Thymus (tissue), 11 donors: ENCODE measurements around the gene S1PR5. TPM values are rescaled to one million over a fixed set of nuclear protein-coding genes. Genes with fewer than 3 reads are reported as not detected.

Experiments
- DNase-seq, 9 donors: peaks; one replicate each; pipeline ENCODE4 v3.0.0-alpha.2; 2013; ENCODE audit warnings: low spot score in 9 of 9, low read depth in 6 of 9, missing footprints in 1 of 9
- H3K27ac ChIP-seq, 2 donors: one replicate each; pipeline ENCODE4 v1.5.1; 2013; ENCODE audit warnings: control low read depth in 1 of 2, low read depth in 1 of 2, low read length in 1 of 2, mild to moderate bottlenecking in 1 of 2, moderate library complexity in 1 of 2
- H3K27me3 ChIP-seq, 2 donors: one replicate each; pipeline ENCODE4 v1.5.1; 2013; ENCODE audit warnings: low read length in 1 of 2; ENCODE audit not compliant: control insufficient read depth in 2 of 2, insufficient read depth in 1 of 2
- H3K36me3 ChIP-seq, 2 donors: one replicate each; pipeline ENCODE4 v1.5.1; 2013; ENCODE audit warnings: low read length in 1 of 2, mild to moderate bottlenecking in 1 of 2, moderate library complexity in 1 of 2; ENCODE audit not compliant: control insufficient read depth in 2 of 2, insufficient read depth in 2 of 2
- H3K4me1 ChIP-seq, 2 donors: one replicate each; pipeline ENCODE4 v1.5.1; 2013; ENCODE audit warnings: low read length in 2 of 2; ENCODE audit not compliant: control insufficient read depth in 2 of 2, insufficient read depth in 2 of 2
- H3K4me3 ChIP-seq, 2 donors: one replicate each; pipeline ENCODE4 v1.5.1; 2013; ENCODE audit warnings: low read length in 2 of 2, control low read depth in 1 of 2, mild to moderate bottlenecking in 1 of 2
- H3K9me3 ChIP-seq, 2 donors: one replicate each; pipeline ENCODE4 v1.5.1; 2013; ENCODE audit warnings: low read length in 1 of 2, mild to moderate bottlenecking in 1 of 2; ENCODE audit not compliant: control insufficient read depth in 2 of 2, insufficient read depth in 1 of 2
- WGBS: extraction: QIAGEN DNeasy Blood & Tissue Kit; methylation state at CpG from one replicate; pipeline ENCODE4 v1.1.7; 2013; 5-methylcytosine and 5-hydroxymethylcytosine counted together
- polyA plus RNA-seq: library from polyadenylated mRNA; stranded (reverse); fragments of 200-250 nt; gene quantifications from one replicate; pipeline ENCODE4 v1.2.3, GENCODE V29; 2013
- total RNA-seq: library from RNA; stranded (reverse); fragments of 120-200 nt; gene quantifications from one replicate; pipeline ENCODE4 v1.2.4, GENCODE V29; 2013
- donor health status: healthy.

S1PR5 gene
- total and polyA plus RNA-seq, 2 donors: 0.61 to 4.2 TPM

DNA sequence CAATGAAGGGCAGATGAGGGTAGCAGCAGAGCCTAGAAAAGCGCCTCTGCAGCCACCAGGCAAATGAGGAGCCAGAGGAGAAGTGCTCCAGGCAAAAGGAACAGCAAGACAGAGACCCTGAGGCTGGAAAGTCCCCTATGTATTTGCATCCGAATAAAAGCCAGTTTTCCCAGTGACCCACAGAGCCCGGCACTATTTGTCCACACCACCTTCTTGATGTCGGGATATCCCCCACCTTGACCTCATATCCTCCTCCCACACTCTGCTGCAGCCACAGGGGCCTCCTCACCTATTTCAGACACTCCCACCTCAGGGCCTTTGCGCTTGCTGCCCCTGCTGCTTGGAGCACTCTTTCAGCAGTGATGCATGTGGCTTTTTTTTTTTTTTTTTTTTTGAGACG lies 33.1 kb upstream of the S1PR5 start:
- peaks cover 77 to 88% of the 10 kb centered on the region in 2 donors for H3K36me3 ChIP-seq
- no peak overlapping the region for H3K27ac ChIP-seq
- H3K4me1 ChIP-seq: peaks cover 35 to 51% of the 10 kb centered on the region in 2 donors
- H3K4me3 ChIP-seq: no peak overlapping the region
- WGBS: 97% methylated on average over 5 of the region's 6 CpGs
- no peak for DNase-seq
- no peaks in the 10 kb centered on the region for H3K27me3 ChIP-seq
- H3K9me3 ChIP-seq: peaks cover 0 to 21% of the 10 kb centered on the region in 2 donors

DNA sequence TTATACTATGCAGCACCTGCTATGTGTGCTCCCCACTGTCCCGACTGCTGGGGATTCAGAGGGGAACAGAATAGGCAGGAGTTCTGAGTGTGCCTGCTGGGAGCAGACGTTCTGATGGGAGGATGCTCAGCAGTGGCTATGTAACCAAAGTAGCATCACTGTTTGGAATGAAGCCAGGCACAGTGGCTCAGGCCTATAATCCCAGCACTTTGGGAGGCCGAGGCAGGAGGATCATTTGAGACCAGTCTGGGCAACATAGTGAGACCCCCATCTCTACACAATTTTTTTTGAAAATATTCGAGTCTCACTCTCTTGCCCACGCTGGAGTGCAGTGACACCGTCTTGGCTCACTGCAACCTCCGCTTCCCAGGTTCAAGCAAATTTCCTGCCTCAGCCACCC lies 32.5 kb upstream of the S1PR5 start:
- peaks cover 0 to 23% of the 10 kb centered on the region in 2 donors for H3K9me3 ChIP-seq
- DNase-seq: no peak
- 97% methylated on average over 7 of the region's 7 CpGs for WGBS
- H3K36me3 ChIP-seq: peaks cover 71 to 85% of the 10 kb centered on the region in 2 donors
- H3K27ac ChIP-seq: no peak overlapping the region
- H3K27me3 ChIP-seq: no peaks in the 10 kb centered on the region
- peaks cover 34 to 51% of the 10 kb centered on the region in 2 donors for H3K4me1 ChIP-seq
- no peak overlapping the region for H3K4me3 ChIP-seq

DNA sequence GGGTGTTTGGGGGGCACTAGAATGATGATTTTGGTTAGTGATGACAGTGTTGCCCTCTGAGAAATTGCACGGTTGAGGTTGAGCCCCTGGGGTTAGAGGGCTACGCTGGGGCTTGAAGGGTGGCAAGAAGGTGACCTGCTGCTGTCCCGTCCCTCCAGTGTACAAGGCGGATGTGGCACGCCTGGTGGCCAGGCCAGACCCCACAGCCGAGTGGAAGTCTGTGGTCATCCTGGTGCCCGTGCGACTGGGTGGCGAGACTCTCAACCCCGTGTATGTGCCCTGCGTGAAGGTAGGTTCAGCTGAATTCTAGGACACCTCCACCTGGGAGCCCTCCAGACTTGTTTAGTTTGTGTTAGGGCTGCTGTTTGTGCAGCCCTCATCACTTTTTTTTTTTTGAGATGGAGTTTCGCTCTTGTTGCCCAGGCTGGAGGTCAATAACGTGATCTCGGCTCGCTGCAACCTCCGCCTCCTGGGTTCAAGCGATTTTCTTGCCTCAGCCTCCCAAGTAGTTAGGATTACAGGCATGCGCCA lies 31.6 kb upstream of the S1PR5 start:
- Histone ChIP-seq H3K36me3 (peaks cover 66 to 77% of the 10 kb centered on the region in 2 donors), H3K4me3 (no peak overlapping the region), H3K27ac (no peak overlapping the region), H3K27me3 (no peaks in the 10 kb centered on the region), H3K9me3 (peaks cover 0 to 29% of the 10 kb centered on the region in 2 donors), H3K4me1 (peaks cover 30 to 48% of the 10 kb centered on the region in 2 donors)
- DNase-seq: no peak
- WGBS: over 99% methylated on average over 18 of the region's 18 CpGs

DNA sequence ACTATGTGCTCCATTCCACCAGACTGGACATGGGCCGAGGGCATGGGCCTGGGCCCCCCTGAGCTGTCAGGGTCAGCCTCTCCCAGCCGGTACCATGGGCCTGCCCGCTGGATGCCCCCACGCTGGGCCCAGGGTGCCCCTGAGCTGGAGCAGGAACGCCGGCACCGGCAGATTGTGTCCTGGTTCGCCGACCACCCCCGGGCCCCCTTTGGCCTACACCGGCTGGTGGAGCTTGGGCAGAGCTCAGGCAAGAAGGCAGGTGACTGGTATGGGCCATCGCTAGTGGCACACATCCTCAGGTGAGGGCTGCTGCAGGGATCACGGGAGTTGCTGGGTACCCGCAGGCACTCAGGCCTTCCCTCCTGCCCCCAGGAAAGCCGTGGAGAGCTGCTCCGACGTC lies 29.6 kb upstream of the S1PR5 start:
- H3K9me3 ChIP-seq: peaks cover 0 to 14% of the 10 kb centered on the region in 2 donors
- no peak overlapping the region for H3K4me3 ChIP-seq
- H3K27me3 ChIP-seq: no peaks in the 10 kb centered on the region
- DNase-seq: no peak
- 97% methylated on average over 17 of the region's 17 CpGs for WGBS
- H3K36me3 ChIP-seq: peaks cover 52 to 57% of the 10 kb centered on the region in 2 donors
- H3K27ac ChIP-seq: no peak overlapping the region
- peaks cover 15 to 35% of the 10 kb centered on the region in 2 donors for H3K4me1 ChIP-seq

DNA sequence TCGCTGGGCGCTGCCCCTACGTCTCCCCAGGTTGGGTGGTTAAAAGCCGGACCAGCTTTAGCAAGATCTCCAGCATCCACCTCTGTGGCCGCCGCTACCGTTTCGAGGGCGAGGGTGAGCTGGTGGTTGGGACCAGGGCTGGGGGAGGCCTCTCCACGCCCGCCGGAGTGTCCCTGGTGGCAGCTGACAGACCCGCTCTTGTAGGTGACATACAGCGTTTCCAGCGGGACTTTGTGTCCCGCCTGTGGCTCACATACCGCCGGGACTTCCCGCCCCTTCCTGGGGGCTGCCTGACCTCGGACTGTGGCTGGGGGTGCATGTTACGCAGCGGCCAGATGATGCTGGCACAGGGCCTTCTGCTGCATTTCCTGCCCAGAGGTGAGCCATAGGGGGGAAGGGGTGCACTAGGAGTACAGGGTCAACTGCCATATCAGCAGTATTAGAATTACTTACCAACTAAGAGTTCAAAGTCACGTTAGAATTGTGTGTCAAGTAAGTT lies 27.6 kb upstream of the S1PR5 start:
- DNase-seq: peak in 1 of 9 donors; percentile 21

DNA sequence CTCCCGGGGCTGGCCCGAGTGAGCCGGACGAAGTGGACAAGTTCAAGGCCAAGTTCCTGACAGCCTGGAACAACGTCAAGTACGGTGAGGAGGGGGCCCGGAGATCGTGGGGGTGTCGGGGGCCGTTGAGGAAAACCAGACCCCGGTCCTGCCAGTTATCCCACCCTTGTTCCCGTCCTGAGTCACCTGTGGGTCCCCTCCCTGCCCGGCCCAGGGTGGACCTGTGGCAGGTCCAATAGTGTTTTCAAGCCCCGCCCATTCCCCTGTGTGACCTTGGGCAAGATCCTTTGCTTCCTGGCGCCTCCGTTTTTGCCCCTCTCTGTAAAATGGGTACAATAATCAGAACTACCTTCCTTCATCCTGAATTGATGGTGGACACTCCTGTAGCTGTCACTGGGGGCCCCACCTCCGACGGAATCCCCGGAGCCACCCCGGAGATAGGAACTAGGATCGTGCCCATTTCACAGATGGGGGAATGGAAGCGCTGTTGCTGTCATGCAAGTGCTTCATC lies 27.1 kb upstream of the S1PR5 start:
- Histone ChIP-seq H3K4me1 (peaks cover 15 to 30% of the 10 kb centered on the region in 2 donors), H3K9me3 (peaks cover 0 to 12% of the 10 kb centered on the region in 2 donors), H3K27me3 (peaks cover 0 to 9% of the 10 kb centered on the region in 2 donors), H3K27ac (peak overlapping the region; percentile 46 to 90), H3K4me3 (peak overlapping the region; percentile 96 to 99), H3K36me3 (peaks cover 31 to 36% of the 10 kb centered on the region in 2 donors)
- 25% methylated on average over 22 of the region's 22 CpGs for WGBS
- DNase-seq: peak in 2 of 9 donors; percentile 14 to 31

More for the DNA sequence above, 27.6 kb upstream of the S1PR5 start:
- Histone ChIP-seq H3K36me3 (peaks cover 36 to 40% of the 10 kb centered on the region in 2 donors), H3K27ac (peak overlapping the region; percentile 47 to 64), H3K4me1 (peaks cover 15 to 30% of the 10 kb centered on the region in 2 donors), H3K9me3 (peaks cover 0 to 12% of the 10 kb centered on the region in 2 donors), H3K27me3 (peaks cover 0 to 4% of the 10 kb centered on the region in 2 donors), H3K4me3 (peak overlapping the region; percentile 96 to 99)
- 59% methylated on average over 23 of the region's 23 CpGs for WGBS

DNA sequence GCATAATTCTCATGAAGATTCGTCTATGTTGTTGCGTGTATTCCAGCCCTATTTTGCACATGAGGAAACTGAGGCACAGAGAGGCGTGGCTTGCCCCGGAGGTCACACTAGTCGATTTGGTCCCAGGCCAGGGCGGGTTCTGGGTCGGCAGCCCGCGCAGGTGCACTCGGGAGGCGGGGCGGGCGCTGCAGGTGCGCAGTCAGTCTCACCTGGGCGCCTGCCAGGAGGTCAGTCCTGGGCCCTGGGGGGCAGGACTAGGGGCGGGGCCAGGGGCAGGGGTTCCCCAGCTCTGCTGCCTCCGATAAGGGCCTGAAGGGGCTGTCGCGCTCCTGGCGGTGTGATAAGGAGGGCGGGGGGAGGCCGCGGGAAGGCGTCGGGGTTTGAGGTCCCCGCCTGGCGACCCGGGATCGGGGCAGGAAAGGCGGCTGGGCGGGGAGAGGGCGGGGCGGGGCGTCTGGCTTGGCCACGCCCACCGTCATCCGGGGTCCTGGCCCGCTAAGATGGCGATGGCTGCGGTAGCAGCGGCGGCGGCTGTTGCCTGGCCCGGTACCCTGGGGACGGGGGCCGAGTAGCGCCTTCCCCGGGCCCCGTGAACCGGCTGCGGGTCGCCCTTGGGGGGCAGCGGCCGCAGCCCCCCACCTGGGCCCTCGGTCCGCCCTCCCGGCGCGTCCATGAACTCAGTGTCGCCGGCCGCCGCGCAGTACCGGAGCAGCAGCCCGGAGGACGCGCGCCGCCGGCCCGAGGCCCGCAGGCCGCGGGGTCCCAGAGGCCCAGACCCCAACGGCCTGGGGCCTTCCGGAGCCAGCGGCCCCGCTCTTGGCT lies 26.4 kb upstream of the S1PR5 start, which contains the start of gene ATG4D:
ATG4D (plus strand) TSS at position 485 of the 822 bp plus-strand sequence; CDS start at position 672, 187 bp downstream.
- Histone ChIP-seq H3K4me1 (peaks cover 15 to 30% of the 10 kb centered on the region in 2 donors), H3K27ac (peak within 1 kb of the TSS; percentile 47 to 90), H3K27me3 (peaks cover 3 to 14% of the 10 kb centered on the region in 2 donors), H3K9me3 (peaks cover 0 to 12% of the 10 kb centered on the region in 2 donors), H3K36me3 (peaks cover 24 to 29% of the 10 kb centered on the region in 2 donors), H3K4me3 (peak within 1 kb of the TSS; percentile 96 to 99)
- peak in 6 of 9 donors; percentile 61 to 88 (median 74) for DNase-seq
- 2% methylated on average over 79 of the region's 79 CpGs for WGBS

DNA sequence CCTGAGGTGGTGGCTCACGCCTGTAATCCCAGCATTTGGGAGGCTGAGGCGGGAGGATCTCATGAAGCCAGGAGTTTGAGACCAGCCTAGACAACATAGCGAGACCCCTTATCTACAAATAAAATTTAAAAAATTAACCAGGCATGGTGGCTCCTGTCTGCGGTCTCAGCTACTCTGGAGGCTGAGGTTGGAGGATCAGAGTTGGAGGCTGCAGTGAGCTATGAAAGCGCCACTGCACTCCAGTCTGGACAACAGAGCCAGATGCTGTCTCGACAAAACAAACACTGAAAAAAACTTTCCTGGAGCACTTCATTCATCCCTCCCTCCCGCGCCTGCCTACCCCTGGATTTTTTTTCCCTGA lies 25.8 kb upstream of the S1PR5 start:
- WGBS: 74% methylated on average over 8 of the region's 8 CpGs
- H3K9me3 ChIP-seq: peaks cover 0 to 12% of the 10 kb centered on the region in 2 donors

More for the DNA sequence above, 25.8 kb upstream of the S1PR5 start:
- no peak for DNase-seq
- H3K4me1 ChIP-seq: peaks cover 15 to 30% of the 10 kb centered on the region in 2 donors
- H3K36me3 ChIP-seq: peaks cover 19 to 23% of the 10 kb centered on the region in 2 donors
- H3K4me3 ChIP-seq: peak overlapping the region; percentile 96 to 99
- H3K27ac ChIP-seq: peak overlapping the region in 1 of 2 donors; percentile 43
- peaks cover 6 to 20% of the 10 kb centered on the region in 2 donors for H3K27me3 ChIP-seq
